ENCODE data around the gene MAGEA10.

GRCh38 chrX:152108527-152108926 is 29.9 kb downstream of the MAGEA10 start:
- TF ChIP-seq REST (IDR thresholded peaks at IDR 0.05; ENCODE audit: unreplicated experiment) = no peak
- no peak for TF ChIP-seq CTCF (conservative IDR thresholded peaks at IDR 0.05; ENCODE audit: low read depth in 2 of 2)

All from GM23338 (cell line).